Activated naive CD4-positive, alpha-beta T cell treated with anti-CD3 and anti-CD28 coated beads, Interleukin-2, amount 50 U/mL, for 24 hours (primary cell): ENCODE measurements around the gene NR2E3.
A peak's percentile ranks its signal among the peaks of the same experiment; 100 is the strongest.

Experiments
- H3K27ac Mint-ChIP-seq: one replicate; pipeline ENCODE4 v1.8.0; 2021; ENCODE audit warnings: mild to moderate bottlenecking, mixed read lengths
- H3K27me3 Mint-ChIP-seq: one replicate; pipeline ENCODE4 v1.8.0; 2021; ENCODE audit warnings: mixed read lengths
- H3K36me3 Mint-ChIP-seq: one replicate; pipeline ENCODE4 v1.8.0; 2021; ENCODE audit warnings: mixed read lengths
- H3K4me1 Mint-ChIP-seq: one replicate; pipeline ENCODE4 v1.8.0; 2021; ENCODE audit warnings: mixed read lengths
- H3K4me3 Mint-ChIP-seq: one replicate; pipeline ENCODE4 v1.8.0; 2021; ENCODE audit warnings: mild to moderate bottlenecking, mixed read lengths
- H3K9me3 Mint-ChIP-seq: one replicate; pipeline ENCODE4 v1.8.0; 2021; ENCODE audit warnings: mixed read lengths

NR2E3 gene

GRCh38 chr15:71785996-71786395 is 24.4 kb upstream of the NR2E3 start:
- Mint-ChIP-seq H3K27ac (peak overlapping the region; percentile 57), H3K4me1 (no peaks in the 10 kb centered on the region), H3K36me3 (no peaks in the 10 kb centered on the region), H3K9me3 (no peaks in the 10 kb centered on the region), H3K4me3 (no peak overlapping the region), H3K27me3 (peaks cover 6% of the 10 kb centered on the region)

- no peak overlapping the region for H3K4me3 Mint-ChIP-seq
- no peaks in the 10 kb centered on the region for H3K36me3 Mint-ChIP-seq
- H3K27ac Mint-ChIP-seq, result no peak overlapping the region
- no peaks in the 10 kb centered on the region for H3K4me1 Mint-ChIP-seq
- H3K9me3 Mint-ChIP-seq, result no peaks in the 10 kb centered on the region
- H3K27me3 Mint-ChIP-seq, result peaks cover 6% of the 10 kb centered on the region
These were observed 23.7 kb upstream of the NR2E3 start for GRCh38 chr15:71786673-71787072.

DNA sequence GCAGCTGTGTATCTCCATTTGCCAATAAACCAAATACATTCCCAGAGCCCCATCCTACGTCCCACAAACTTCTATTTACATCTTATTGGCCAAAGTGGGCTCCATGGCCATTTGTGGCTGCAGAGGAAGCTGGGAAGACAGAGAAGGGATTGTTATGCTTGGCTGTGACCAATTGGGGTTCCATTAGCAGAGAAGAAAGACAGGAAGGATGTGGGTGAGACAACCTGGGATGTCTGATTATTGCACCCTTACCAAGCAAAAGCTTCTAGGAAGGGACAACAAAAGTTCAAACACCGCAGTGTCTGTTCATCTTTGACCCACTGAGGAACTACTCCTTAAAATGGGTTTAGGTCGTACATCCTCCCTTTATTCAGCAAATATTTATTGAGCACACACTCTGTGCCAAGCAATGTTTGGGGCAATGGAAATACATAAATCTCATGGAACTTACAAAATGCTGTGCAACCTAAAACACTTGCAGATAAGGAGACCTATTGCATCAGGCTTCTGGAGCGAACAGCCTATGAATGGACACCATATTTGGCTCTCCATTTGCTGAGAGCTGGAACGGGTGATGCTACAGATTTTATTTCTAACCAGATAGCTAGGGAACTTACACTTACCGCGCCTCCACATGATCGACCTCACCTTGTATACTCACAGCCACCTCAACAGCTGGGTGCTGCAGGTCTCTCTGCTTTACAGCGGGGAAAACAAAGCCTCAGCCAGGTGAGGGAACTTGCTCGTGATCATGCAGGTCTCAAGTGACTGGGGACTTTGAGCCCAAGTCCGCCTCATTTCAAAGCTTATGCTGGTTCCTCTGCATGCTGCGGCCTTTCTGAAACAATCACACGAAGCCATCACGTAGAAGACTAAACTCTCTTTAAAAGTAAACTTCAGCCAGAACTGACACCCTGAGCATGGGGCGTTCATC is 21.4 kb upstream of the NR2E3 start:
- H3K27ac Mint-ChIP-seq, result no peak overlapping the region

GRCh38 chr15:71789616-71790015 is 20.7 kb upstream of the NR2E3 start:
- no peaks in the 10 kb centered on the region for H3K9me3 Mint-ChIP-seq
- H3K27ac Mint-ChIP-seq, result no peak overlapping the region
- no peak overlapping the region for H3K4me3 Mint-ChIP-seq
- H3K4me1 Mint-ChIP-seq, result no peaks in the 10 kb centered on the region
- H3K36me3 Mint-ChIP-seq, result no peaks in the 10 kb centered on the region
- peaks cover 3% of the 10 kb centered on the region for H3K27me3 Mint-ChIP-seq

More for the DNA sequence above, 21.4 kb upstream of the NR2E3 start:
- no peaks in the 10 kb centered on the region for H3K9me3 Mint-ChIP-seq
- H3K4me1 Mint-ChIP-seq, result no peaks in the 10 kb centered on the region
- no peak overlapping the region for H3K4me3 Mint-ChIP-seq
- H3K27me3 Mint-ChIP-seq, result peaks cover 3% of the 10 kb centered on the region
- no peaks in the 10 kb centered on the region for H3K36me3 Mint-ChIP-seq

DNA sequence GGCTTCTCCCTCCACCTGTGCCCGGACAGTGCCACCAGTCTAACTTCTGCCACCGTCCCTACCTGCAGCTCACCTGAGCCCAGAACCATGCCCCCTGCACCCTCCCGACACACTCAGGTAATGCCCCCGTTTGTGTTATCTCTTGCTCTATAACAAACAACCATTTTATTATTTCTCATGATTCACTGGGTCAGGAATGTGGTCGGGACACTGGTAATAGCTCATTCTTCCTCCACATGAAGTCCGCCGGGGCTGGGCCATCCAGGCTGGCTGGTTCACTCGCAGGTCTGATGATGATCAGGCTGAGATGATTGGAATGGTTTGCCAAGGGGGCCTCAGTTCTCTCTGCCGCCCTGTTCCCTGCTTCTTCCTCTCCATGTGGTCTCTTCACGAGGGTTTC is 20.3 kb upstream of the NR2E3 start:
- Mint-ChIP-seq H3K27ac (no peak overlapping the region), H3K4me3 (no peak overlapping the region), H3K27me3 (peaks cover 3% of the 10 kb centered on the region), H3K4me1 (no peaks in the 10 kb centered on the region), H3K36me3 (no peaks in the 10 kb centered on the region), H3K9me3 (no peaks in the 10 kb centered on the region)

- Mint-ChIP-seq H3K27ac (no peak overlapping the region), H3K9me3 (no peaks in the 10 kb centered on the region), H3K27me3 (no peaks in the 10 kb centered on the region), H3K4me1 (no peaks in the 10 kb centered on the region), H3K36me3 (no peaks in the 10 kb centered on the region), H3K4me3 (no peak overlapping the region)
These were observed 18.4 kb upstream of the NR2E3 start for GRCh38 chr15:71791975-71792374.

DNA sequence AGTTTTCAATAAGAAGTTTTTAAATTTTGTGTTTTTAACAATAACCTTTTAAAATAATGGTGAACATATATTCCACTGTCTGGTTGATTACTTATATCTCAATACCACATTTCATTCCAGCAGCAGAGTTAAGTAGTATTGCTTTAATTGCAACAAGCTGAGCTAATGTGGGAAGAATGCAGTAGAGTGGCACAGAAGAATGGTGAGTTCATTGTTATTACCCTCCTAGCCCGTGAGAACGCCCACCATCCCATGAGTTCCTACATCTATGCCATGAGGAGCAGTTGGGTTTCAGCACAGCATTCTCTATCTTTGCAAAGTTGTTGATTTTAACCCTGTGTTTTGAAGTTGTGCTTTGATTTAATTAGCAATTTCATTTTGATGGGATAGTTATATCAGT is 17.8 kb upstream of the NR2E3 start:
- Mint-ChIP-seq H3K4me1 (no peaks in the 10 kb centered on the region), H3K9me3 (no peaks in the 10 kb centered on the region), H3K36me3 (no peaks in the 10 kb centered on the region), H3K27me3 (no peaks in the 10 kb centered on the region), H3K27ac (no peak overlapping the region), H3K4me3 (no peak overlapping the region)

GRCh38 chr15:71798641-71799040 is 11.7 kb upstream of the NR2E3 start:
- H3K27me3 Mint-ChIP-seq, result peaks cover 11% of the 10 kb centered on the region
- no peaks in the 10 kb centered on the region for H3K4me1 Mint-ChIP-seq
- H3K9me3 Mint-ChIP-seq, result no peaks in the 10 kb centered on the region
- no peak overlapping the region for H3K4me3 Mint-ChIP-seq
- no peak overlapping the region for H3K27ac Mint-ChIP-seq
- H3K36me3 Mint-ChIP-seq, result no peaks in the 10 kb centered on the region

DNA sequence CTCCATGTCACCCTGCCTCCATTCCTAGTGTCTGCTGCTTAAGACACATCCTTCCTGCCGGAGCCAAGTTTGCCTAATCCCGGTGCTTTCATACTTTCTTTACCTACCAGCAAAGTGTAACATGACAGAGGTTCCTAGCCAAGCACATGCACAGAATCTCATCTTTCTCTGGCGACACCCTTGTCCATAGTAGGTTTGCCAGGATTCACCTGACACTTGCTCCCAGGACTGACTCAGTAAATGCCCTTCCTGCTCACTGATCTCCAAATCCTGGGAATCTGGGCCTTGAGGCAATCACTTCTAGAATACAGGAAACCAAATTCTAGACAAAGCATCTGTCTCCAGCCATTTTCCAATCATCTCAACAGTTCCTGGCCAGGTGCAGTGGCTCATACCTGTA is 10.2 kb upstream of the NR2E3 start:
- no peaks in the 10 kb centered on the region for H3K4me1 Mint-ChIP-seq
- H3K27me3 Mint-ChIP-seq, result peaks cover 11% of the 10 kb centered on the region
- H3K36me3 Mint-ChIP-seq, result no peaks in the 10 kb centered on the region
- no peak overlapping the region for H3K27ac Mint-ChIP-seq
- H3K4me3 Mint-ChIP-seq, result no peak overlapping the region
- H3K9me3 Mint-ChIP-seq, result no peaks in the 10 kb centered on the region

GRCh38 chr15:71800835-71801745 is 9.3 kb upstream of the NR2E3 start:
- H3K27ac Mint-ChIP-seq, result no peak overlapping the region
- H3K4me3 Mint-ChIP-seq, result no peak overlapping the region
- no peaks in the 10 kb centered on the region for H3K36me3 Mint-ChIP-seq
- H3K9me3 Mint-ChIP-seq, result no peaks in the 10 kb centered on the region
- H3K27me3 Mint-ChIP-seq, result peaks cover 11% of the 10 kb centered on the region
- no peaks in the 10 kb centered on the region for H3K4me1 Mint-ChIP-seq

DNA sequence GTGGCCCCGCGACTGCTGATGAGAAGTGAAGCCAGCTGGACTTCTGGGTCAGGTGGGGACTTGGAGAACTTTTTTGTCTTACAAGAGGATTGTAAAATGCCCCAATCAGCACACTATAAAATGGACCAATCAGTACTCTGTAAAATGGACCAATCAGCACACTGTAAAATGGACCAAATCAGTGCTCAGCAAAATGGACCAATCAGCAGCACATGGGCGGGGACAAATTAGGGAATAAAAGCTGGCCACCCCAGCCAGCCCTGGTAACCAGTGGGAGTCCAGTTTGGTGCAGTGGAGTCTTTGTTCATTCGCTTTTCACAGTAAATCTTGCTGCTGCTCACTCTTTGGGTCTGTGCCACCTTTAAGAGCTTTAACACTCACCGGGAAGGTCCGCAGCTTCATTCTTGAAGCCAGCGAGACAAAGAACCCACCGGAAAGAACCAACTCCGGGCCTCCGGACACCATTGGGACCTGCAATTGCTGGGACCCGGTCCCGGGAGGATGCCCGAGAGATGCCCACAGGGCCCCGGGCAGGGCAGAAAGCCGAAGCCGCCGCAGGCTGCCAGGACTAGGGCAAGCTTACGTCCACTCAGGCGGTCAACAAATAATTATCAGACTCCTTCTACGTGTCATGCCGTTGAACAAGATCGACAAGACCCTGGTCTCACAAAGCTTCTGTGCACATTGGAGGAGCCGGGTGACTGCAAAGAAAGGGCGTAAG is 8.3 kb upstream of the NR2E3 start:
- no peak overlapping the region for H3K4me3 Mint-ChIP-seq
- no peaks in the 10 kb centered on the region for H3K4me1 Mint-ChIP-seq
- H3K9me3 Mint-ChIP-seq, result no peaks in the 10 kb centered on the region
- H3K36me3 Mint-ChIP-seq, result no peaks in the 10 kb centered on the region
- H3K27ac Mint-ChIP-seq, result no peak overlapping the region
- H3K27me3 Mint-ChIP-seq, result peaks cover 11% of the 10 kb centered on the region

DNA sequence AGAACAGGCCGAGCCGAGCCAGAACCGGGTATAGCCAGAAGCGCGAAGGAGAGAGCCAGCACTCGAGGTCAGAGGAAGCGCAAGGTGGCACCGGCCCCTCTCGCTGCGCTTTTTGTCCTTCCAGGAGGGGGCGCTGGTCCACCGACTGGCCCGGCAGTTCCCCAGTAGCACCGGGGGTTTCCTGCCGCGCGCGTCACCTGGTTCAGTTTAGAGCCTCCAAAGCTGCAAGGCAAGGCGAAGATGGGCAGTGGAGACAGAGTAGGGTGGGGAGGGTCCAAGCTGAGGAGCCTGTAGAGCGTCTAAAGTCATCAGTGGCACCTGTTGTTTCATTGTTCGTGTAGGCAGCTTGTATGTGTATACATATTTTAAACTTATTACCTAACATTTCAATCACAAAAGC is 7.6 kb upstream of the NR2E3 start:
- Mint-ChIP-seq H3K4me1 (no peaks in the 10 kb centered on the region), H3K4me3 (no peak overlapping the region), H3K9me3 (no peaks in the 10 kb centered on the region), H3K27ac (no peak overlapping the region), H3K27me3 (peaks cover 11% of the 10 kb centered on the region), H3K36me3 (no peaks in the 10 kb centered on the region)

GRCh38 chr15:71804226-71804625 is 6.1 kb upstream of the NR2E3 start:
- Mint-ChIP-seq H3K9me3 (no peaks in the 10 kb centered on the region), H3K27ac (no peak overlapping the region), H3K36me3 (no peaks in the 10 kb centered on the region), H3K4me1 (no peaks in the 10 kb centered on the region), H3K27me3 (peaks cover 11% of the 10 kb centered on the region), H3K4me3 (no peak overlapping the region)

GRCh38 chr15:71804695-71805470 is 5.5 kb upstream of the NR2E3 start:
- Mint-ChIP-seq H3K27ac (no peak overlapping the region), H3K4me3 (no peak overlapping the region), H3K9me3 (no peaks in the 10 kb centered on the region), H3K27me3 (peaks cover 11% of the 10 kb centered on the region), H3K36me3 (no peaks in the 10 kb centered on the region), H3K4me1 (no peaks in the 10 kb centered on the region)

GRCh38 chr15:71806452-71806931 is 3.9 kb upstream of the NR2E3 start:
- Mint-ChIP-seq H3K36me3 (no peaks in the 10 kb centered on the region), H3K27ac (no peak overlapping the region), H3K4me1 (no peaks in the 10 kb centered on the region), H3K4me3 (no peak overlapping the region), H3K27me3 (peaks cover 4% of the 10 kb centered on the region), H3K9me3 (no peaks in the 10 kb centered on the region)
